BLaER1 treated with 17β-estradiol and CSF1 and Interleukin-3, amounts not matched to agents 10 nM and 100 nM (cell line): ENCODE measurements around the gene CYP4V2.
A peak's percentile ranks its signal among the peaks of the same experiment; 100 is the strongest.

ENCODE experiments used
- H3K27ac ChIP-seq, 11 experiments: shearing (Covaris generic); formaldehyde crosslinking; 2 replicates each; pipeline ENCODE4 v1.8.1; 2022
- H3K27me3 ChIP-seq, 11 experiments: shearing (Covaris generic); formaldehyde crosslinking; 2 replicates each; pipeline ENCODE4 v1.8.1; 2022
- H3K36me3 ChIP-seq, 11 experiments: shearing (Covaris generic); formaldehyde crosslinking; 2 replicates each; pipeline ENCODE4 v1.8.1; 2022
- H3K4me1 ChIP-seq, 10 experiments: shearing (Covaris generic); formaldehyde crosslinking; 2 replicates each; pipeline ENCODE4 v1.8.1; 2022
- H3K4me2 ChIP-seq, 11 experiments: shearing (Covaris generic); formaldehyde crosslinking; 2 replicates each; pipeline ENCODE4 v1.8.1; 2022
- H3K4me3 ChIP-seq, 10 experiments: shearing (Covaris generic); formaldehyde crosslinking; 2 replicates each; pipeline ENCODE4 v1.8.1; 2022
- H3K9ac ChIP-seq, 11 experiments: shearing (Covaris generic); formaldehyde crosslinking; 2 replicates each; pipeline ENCODE4 v1.8.1; 2022
- H3K9me3 ChIP-seq, 11 experiments: shearing (Covaris generic); formaldehyde crosslinking; replicated peaks in 1 of 11; 2 replicates each; pipeline ENCODE4 v1.8.1; 2022
- H4K20me1 ChIP-seq, 11 experiments: shearing (Covaris generic); formaldehyde crosslinking; 2 replicates each; pipeline ENCODE4 v1.8.1; 2022
- Cebpa-rat ChIP-seq, 11 experiments: shearing (Covaris generic); IDR thresholded peaks; 2 replicates each; pipeline ENCODE4 v1.8.1; 2022

Gene CYP4V2

DNA sequence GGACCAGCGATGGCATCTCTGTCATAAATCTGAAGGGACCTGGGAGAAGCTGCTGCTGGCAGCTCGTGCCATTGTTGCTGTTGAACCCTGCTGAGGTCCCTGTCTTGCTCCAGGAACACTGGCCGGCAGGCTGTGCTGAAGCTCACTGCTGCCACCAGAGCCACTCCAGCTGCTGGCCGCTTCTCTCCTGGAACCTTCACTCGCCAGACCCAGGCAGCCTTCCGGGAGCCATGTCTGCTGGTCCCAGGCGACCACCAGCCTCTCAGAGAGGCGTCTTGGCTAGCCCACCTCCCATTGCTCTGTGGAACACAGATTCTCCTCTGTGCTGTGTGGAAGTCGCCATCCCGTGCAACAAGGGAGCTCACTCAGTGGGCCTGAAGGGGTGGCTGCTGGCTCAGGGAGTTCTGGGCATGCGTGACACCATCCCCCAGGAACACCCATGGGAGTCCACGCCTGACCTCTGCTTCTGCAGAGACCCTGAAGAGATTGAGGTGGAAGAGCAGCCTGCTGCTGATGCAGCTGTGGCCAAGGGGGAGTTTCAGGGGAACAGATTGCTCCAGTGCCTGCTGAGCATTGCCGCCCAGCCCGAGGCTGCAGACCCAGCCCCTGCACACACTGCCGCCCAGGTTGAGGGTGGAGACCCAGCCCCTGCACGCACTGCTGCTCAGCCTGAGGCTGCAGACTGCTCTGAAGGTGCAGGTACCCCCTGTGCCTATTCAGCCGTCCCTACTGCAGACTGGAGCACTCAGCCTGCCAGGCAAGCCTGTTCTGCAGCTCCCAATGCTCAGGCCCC, 33.1 kb upstream of the CYP4V2 start:
- peaks cover 0 to 7% (median 0%) of the 10 kb centered on the region in 10 experiments; a peak in 2 of 20 replicates for H3K4me1 ChIP-seq
- peaks cover 0 to 13% (median 8%) of the 10 kb centered on the region in 11 experiments; a peak in 8 of 22 replicates for H3K9me3 ChIP-seq
- no peak overlapping the region for H3K9ac ChIP-seq
- no peak overlapping the region for H3K4me2 ChIP-seq
- no peaks in the 10 kb centered on the region for H4K20me1 ChIP-seq
- no peak for TF ChIP-seq Cebpa-rat (IDR thresholded peaks at IDR 0.05)
- H3K27me3 ChIP-seq, result no peaks in the 10 kb centered on the region
- no peak overlapping the region for H3K4me3 ChIP-seq
- H3K36me3 ChIP-seq, result no peaks in the 10 kb centered on the region
- no peak overlapping the region for H3K27ac ChIP-seq

DNA sequence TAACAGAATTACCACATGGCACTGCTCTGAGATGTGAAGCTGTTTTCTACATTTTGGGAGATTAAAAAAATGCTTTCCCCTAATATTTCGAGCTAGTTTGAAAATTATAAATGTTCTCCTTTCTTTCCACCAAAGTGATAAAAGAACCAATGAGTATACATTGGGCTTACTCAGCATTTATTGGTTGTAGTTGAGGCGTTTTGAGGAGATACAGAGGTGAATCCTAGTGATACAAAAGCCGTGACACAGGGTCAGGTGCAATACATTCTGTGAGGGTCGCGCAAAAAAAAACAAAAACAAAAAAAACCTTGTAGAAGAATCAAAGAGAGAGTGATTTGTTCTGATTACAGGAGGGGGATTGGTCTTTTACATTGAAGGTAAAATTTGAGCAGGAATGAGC, 32.4 kb upstream of the CYP4V2 start:
- Histone ChIP-seq H3K4me1 (peaks cover 0 to 7% (median 0%) of the 10 kb centered on the region in 10 experiments; a peak in 2 of 20 replicates), H3K9ac (no peak overlapping the region), H3K27me3 (no peaks in the 10 kb centered on the region), H3K9me3 (peaks cover 0 to 11% (median 8%) of the 10 kb centered on the region in 11 experiments; a peak in 8 of 22 replicates), H3K27ac (no peak overlapping the region), H3K4me3 (no peak overlapping the region), H3K36me3 (no peaks in the 10 kb centered on the region), H4K20me1 (no peaks in the 10 kb centered on the region), H3K4me2 (no peak overlapping the region)
- TF ChIP-seq Cebpa-rat (IDR thresholded peaks at IDR 0.05), result no peak

DNA sequence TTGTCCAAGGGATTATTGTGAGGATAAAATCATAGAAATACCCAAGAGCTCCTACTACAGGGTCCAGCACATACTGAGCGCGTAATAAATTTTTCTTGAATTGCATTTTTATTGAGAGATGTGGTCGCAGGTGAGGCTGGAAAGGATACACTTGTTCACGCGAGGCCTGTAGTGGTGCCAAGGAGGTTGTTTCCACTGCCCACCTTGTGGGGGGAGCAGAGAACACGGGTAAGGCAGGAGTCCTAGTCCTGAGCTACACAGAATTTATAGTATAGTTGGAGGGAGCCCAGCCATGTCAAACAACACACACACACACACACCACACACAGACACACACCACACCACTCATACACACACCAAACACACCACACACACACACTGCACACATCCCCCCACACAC, 31.8 kb upstream of the CYP4V2 start:
- H3K27ac ChIP-seq, result no peak overlapping the region
- no peaks in the 10 kb centered on the region for H3K27me3 ChIP-seq
- no peak overlapping the region for H3K4me2 ChIP-seq
- TF ChIP-seq Cebpa-rat (IDR thresholded peaks at IDR 0.05), result no peak
- H3K36me3 ChIP-seq, result no peaks in the 10 kb centered on the region
- H3K4me3 ChIP-seq, result no peak overlapping the region
- H4K20me1 ChIP-seq, result no peaks in the 10 kb centered on the region
- H3K9me3 ChIP-seq, result peaks cover 0 to 9% (median 3%) of the 10 kb centered on the region in 11 experiments; a peak in 8 of 22 replicates
- no peak overlapping the region for H3K9ac ChIP-seq
- H3K4me1 ChIP-seq, result peaks cover 0 to 7% (median 0%) of the 10 kb centered on the region in 10 experiments; a peak in 2 of 20 replicates

DNA sequence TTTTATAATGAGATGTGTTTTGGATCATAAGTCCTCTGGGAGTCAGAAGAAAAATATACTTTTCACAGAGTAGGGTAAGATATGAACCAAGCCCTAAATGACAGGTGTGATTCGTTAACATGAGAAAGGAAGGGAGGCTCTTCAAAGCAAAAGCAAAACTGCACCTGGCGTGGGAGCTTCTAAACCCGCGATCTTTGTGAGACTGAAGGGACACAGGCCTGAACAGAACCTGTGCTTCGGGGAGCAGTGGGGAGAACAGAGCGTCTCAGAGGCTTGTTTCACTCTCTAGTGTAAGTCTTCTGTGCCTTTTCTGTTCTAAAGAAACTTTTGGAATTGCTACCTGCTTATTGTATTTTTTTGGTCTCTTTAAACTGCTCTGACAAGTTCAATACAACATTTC, 30.2 kb upstream of the CYP4V2 start:
- H3K4me1 ChIP-seq, result peaks cover 0 to 7% (median 0%) of the 10 kb centered on the region in 10 experiments; a peak in 2 of 20 replicates
- no peak overlapping the region for H3K4me2 ChIP-seq
- H3K9ac ChIP-seq, result no peak overlapping the region
- H3K4me3 ChIP-seq, result no peak overlapping the region
- H4K20me1 ChIP-seq, result no peaks in the 10 kb centered on the region
- no peaks in the 10 kb centered on the region for H3K9me3 ChIP-seq
- no peak overlapping the region for H3K27ac ChIP-seq
- H3K36me3 ChIP-seq, result no peaks in the 10 kb centered on the region
- H3K27me3 ChIP-seq, result no peaks in the 10 kb centered on the region
- no peak for TF ChIP-seq Cebpa-rat (IDR thresholded peaks at IDR 0.05)

DNA sequence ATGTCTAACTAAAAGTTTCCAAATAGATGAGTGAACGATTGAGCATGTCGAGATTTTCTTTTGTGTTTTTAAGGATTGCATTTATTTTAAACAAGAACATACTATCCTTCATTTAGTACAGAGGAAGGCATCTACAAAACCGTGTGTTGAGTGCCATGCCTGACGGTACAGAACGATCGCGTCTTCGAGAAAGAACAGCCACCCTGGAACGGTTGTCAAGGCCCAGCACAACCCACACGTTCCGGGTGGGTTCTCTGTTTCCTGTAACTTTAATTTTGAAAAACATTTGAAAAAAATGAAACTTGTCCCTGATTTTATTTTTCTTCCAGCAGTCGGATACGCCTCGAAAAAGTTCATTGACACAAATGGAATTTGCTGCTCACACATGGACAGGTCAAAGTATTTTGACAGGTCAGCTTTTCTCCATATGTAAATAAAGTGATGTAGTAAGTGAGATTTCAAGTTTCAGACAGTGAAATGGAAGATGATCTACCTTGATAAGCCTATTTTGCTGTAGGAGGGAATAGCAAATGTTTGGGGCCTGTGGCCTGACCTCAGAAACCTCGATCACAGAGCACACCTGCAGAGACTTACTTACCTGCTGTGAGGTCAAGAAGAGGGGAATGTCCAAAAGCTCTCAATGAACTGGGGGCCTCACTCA, 24.4 kb upstream of the CYP4V2 start:
- Histone ChIP-seq H3K4me3 (no peak overlapping the region), H3K27me3 (no peaks in the 10 kb centered on the region), H3K36me3 (no peaks in the 10 kb centered on the region), H3K4me2 (no peak overlapping the region), H3K27ac (no peak overlapping the region), H4K20me1 (no peaks in the 10 kb centered on the region), H3K9me3 (0 out of 22 replicates have a peak, but pooled peaks cover 0 to 4% (median 0%) of the 10 kb centered on the region in 11 experiments), H3K4me1 (peaks cover 0 to 17% (median 12%) of the 10 kb centered on the region in 10 experiments; a peak in 12 of 20 replicates), H3K9ac (no peak overlapping the region)
- TF ChIP-seq Cebpa-rat (IDR thresholded peaks at IDR 0.05), result no peak

DNA sequence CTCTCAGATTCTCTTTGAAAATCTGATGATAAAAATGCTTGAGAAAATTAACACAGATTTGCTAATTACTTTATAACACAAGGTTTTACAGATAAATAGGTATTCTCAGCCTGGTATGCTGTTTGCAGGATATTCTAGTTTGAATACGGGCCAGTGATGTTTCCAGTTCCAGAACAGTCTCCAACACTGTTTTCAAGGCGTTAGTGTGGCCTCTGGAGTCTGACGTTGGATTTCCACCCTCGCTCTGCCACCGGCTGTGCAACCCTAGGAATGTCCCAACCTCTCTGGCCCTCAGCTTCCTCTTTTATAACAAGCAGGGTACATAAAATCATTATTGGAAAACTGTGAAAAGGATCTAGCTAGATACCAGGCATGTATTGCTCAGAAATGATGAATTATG, 23.8 kb upstream of the CYP4V2 start:
- Histone ChIP-seq H4K20me1 (no peaks in the 10 kb centered on the region), H3K27me3 (no peaks in the 10 kb centered on the region), H3K27ac (no peak overlapping the region), H3K4me3 (no peak overlapping the region), H3K9ac (no peak overlapping the region), H3K36me3 (no peaks in the 10 kb centered on the region), H3K4me1 (peaks cover 0 to 17% (median 12%) of the 10 kb centered on the region in 10 experiments; a peak in 12 of 20 replicates), H3K4me2 (no peak overlapping the region), H3K9me3 (0 out of 22 replicates have a peak, but pooled peaks cover 0 to 4% (median 0%) of the 10 kb centered on the region in 11 experiments)
- no peak for TF ChIP-seq Cebpa-rat (IDR thresholded peaks at IDR 0.05)

DNA sequence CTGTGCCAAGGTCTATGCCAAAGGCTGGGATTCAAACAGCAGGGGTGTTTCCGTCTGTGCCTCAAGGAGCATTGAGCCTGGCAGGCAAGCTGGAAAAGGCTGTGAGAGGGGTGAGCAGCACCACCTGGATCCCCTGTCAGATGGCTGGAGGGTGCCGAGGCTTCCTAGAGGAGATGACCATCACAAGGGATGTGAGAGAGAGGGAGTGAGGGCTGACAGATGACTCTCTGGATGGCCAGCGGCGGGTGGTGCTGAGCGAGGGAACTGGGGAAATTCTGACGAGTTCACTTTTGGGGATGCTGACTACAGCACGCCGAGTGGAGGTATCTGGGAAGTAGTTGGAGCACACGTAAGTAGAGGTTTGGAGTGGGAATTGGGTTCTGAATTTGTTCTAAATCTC, 22.6 kb upstream of the CYP4V2 start:
- H3K4me3 ChIP-seq, result no peak overlapping the region
- no peaks in the 10 kb centered on the region for H3K36me3 ChIP-seq
- H3K27me3 ChIP-seq, result no peaks in the 10 kb centered on the region
- peaks cover 0 to 17% (median 12%) of the 10 kb centered on the region in 10 experiments; a peak in 12 of 20 replicates for H3K4me1 ChIP-seq
- H3K4me2 ChIP-seq, result no peak overlapping the region
- no peak overlapping the region for H3K9ac ChIP-seq
- 0 out of 22 replicates have a peak, but pooled peaks cover 0 to 4% (median 0%) of the 10 kb centered on the region in 11 experiments for H3K9me3 ChIP-seq
- H3K27ac ChIP-seq, result no peak overlapping the region
- no peak for TF ChIP-seq Cebpa-rat (IDR thresholded peaks at IDR 0.05)
- H4K20me1 ChIP-seq, result no peaks in the 10 kb centered on the region

DNA sequence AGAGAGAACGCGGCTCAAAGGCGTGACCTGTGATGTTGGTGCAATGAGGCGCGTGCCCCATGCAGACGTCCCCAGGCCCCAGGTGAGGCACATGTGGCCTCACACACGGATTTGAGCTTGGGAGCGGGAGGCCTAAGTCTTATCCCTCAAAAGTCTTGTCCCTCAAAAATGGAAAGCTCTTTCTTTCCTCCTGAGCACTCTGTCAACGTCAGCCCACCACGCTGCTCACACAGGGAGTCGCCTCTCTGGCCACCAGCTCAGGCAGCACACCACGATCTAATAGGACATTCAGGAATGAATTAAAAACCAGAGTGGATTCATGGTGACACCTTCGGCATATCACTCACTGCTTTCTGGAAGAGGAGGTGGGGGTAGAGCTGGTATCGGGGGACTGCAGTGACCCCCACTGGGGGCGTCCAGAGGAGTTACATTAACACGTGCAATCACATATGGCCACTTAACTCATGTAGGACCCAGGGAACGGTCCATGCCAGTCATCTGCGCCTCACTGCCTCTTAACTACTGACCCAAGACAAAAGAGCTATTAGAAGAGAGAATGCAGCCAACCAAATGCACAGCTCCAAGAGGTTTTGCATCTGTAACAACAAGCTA, 21.9 kb upstream of the CYP4V2 start:
- no peak overlapping the region for H3K4me3 ChIP-seq
- TF ChIP-seq Cebpa-rat (IDR thresholded peaks at IDR 0.05), result no peak
- 0 out of 22 replicates have a peak, but pooled peaks cover 0 to 4% (median 0%) of the 10 kb centered on the region in 11 experiments for H3K9me3 ChIP-seq
- peak overlapping the region in 7 of 11 experiments; percentile 41 to 78 (median 74); a peak in 12 of 22 replicates for H3K4me2 ChIP-seq
- H3K4me1 ChIP-seq, result peaks cover 0 to 17% (median 12%) of the 10 kb centered on the region in 10 experiments; a peak in 12 of 20 replicates
- H3K36me3 ChIP-seq, result no peaks in the 10 kb centered on the region
- H3K27me3 ChIP-seq, result no peaks in the 10 kb centered on the region
- no peak overlapping the region for H3K27ac ChIP-seq
- no peaks in the 10 kb centered on the region for H4K20me1 ChIP-seq
- no peak overlapping the region for H3K9ac ChIP-seq
